Left lung (tissue), 10 donors: ENCODE data around the gene TAPT1. TPM values are rescaled to one million over a fixed set of nuclear protein-coding genes. Genes with fewer than 3 reads are reported as not detected.

Experiments used
- ATAC-seq: fragments of 200-7000 bp; cut with Tn5 transposase; one replicate; pipeline ENCODE4 v1.9.1; 2020; ENCODE audit warnings: moderate library complexity
- DNase-seq, 4 donors: peaks; one replicate each; pipeline ENCODE4 v3.0.0-alpha.2; 2013 to 2020
- H3K27ac ChIP-seq, 2 donors: fragments of 200-600 bp; sonication (generic) in 1 of 2; one replicate each; pipeline versions ENCODE4 v1.5.0 to v1.8.0; 2020 to 2021
- H3K27me3 ChIP-seq, 2 donors: fragments of 200-600 bp; sonication (generic) in 1 of 2; one replicate each; pipeline versions ENCODE4 v1.5.0 to v1.8.0; 2020 to 2021
- H3K36me3 ChIP-seq, 2 donors: fragments of 200-600 bp; sonication (generic) in 1 of 2; one replicate each; pipeline versions ENCODE4 v1.5.0 to v1.8.0; 2020 to 2021
- H3K4me1 ChIP-seq, 2 donors: fragments of 200-600 bp; one replicate each; pipeline ENCODE4 v1.8.0; 2021
- H3K4me3 ChIP-seq, 2 donors: fragments of 200-600 bp; sonication (generic) in 1 of 2; one replicate each; pipeline versions ENCODE4 v1.5.0 to v1.8.0; 2020 to 2021; ENCODE audit warnings: mild to moderate bottlenecking in 1 of 2
- H3K9me3 ChIP-seq, 2 donors: fragments of 200-600 bp; sonication (generic) in 1 of 2; one replicate each; pipeline versions ENCODE4 v1.5.0 to v1.8.0; 2020 to 2021
- CTCF ChIP-seq, 2 donors: fragments of 200-600 bp; sonication (generic) in 1 of 2; IDR thresholded peaks; one replicate each; pipeline versions ENCODE4 v1.5.0 to v1.8.0; 2021; ENCODE audit warnings: antibody characterized with exemption in 2 of 2
- intact Hi-C, 2 donors: fragments of 100-400 bp; cut with DNase I; formaldehyde crosslinking; loops; one replicate each; pipeline versions ENCODE4 v1.11.2 to v1.14.2; 2022
- polyA plus RNA-seq, 6 donors: library from polyadenylated mRNA; unstranded; fragments of 120-200 nt; gene quantifications; one replicate each; pipeline ENCODE4 v1.2.1, GENCODE V29; 2013; ENCODE audit not compliant: insufficient read length in 6 of 6
- total RNA-seq, 2 donors: library from RNA; stranded (reverse); fragmentation: NEBNext Ultra II Directional; extraction: Animal tissue kit (Norgen Biotek cat#: 25700); gene quantifications; one replicate each; pipeline ENCODE4 v1.2.1, GENCODE V29; 2021
- donor health status: DM: no; HTN: yes; CAD: no.
- donor health status: DM: no; HTN: no; CAD: no.

Gene TAPT1
- total and polyA plus RNA-seq, 8 donors, result 42.9 to 65.8 (median 52.2) TPM

GRCh38 chr4:16111533-16111932 lies 114.7 kb downstream of the TAPT1 start:
- intact Hi-C loops, result no loop called here
- H3K27ac ChIP-seq, result no peak overlapping the region
- no peak for TF ChIP-seq CTCF (IDR thresholded peaks at IDR 0.05)
- DNase-seq (no peak), ATAC-seq (no peak)
- H3K36me3 ChIP-seq, result no peaks in the 10 kb centered on the region
- H3K27me3 ChIP-seq, result no peaks in the 10 kb centered on the region
- no peaks in the 10 kb centered on the region for H3K4me1 ChIP-seq
- no peaks in the 10 kb centered on the region for H3K9me3 ChIP-seq
- H3K4me3 ChIP-seq, result no peak overlapping the region

GRCh38 chr4:16110661-16111290 lies 115.5 kb downstream of the TAPT1 start:
- intact Hi-C loops, result no loop called here
- DNase-seq, result no peak
- Histone ChIP-seq H3K27ac (no peak overlapping the region), H3K27me3 (no peaks in the 10 kb centered on the region), H3K36me3 (no peaks in the 10 kb centered on the region), H3K4me1 (no peaks in the 10 kb centered on the region), H3K4me3 (no peak overlapping the region), H3K9me3 (no peaks in the 10 kb centered on the region)
- ATAC-seq, result no peak
- no peak for TF ChIP-seq CTCF (IDR thresholded peaks at IDR 0.05)

Other genes starting within 250 kb of the TAPT1 start
- gene PROM1, start 142.4 kb downstream of the TAPT1 start, total RNA-seq, result 10 to 100 TPM in 1 of 2 donors, not detected in 1; 11.2 TPM
- gene PROM1, start 142.4 kb downstream of the TAPT1 start, polyA plus RNA-seq, result 10 to 100 TPM; 18.6 to 37.1 (median 27.9) TPM